Stomach smooth muscle (tissue), 2 donors: ENCODE results near the gene TMEM86A.
"Not testable (repeated sequence)": the region's sequence is repeated elsewhere in the genome, so short reads cannot be mapped to it uniquely, and the experiment has no call there.

Experiments used
- H3K27ac ChIP-seq: one replicate; pipeline ENCODE4 v1.7.0; 2013; ENCODE audit warnings: mild to moderate bottlenecking, low read length, inconsistent platforms
- H3K27me3 ChIP-seq, 2 donors: one replicate each; pipeline ENCODE4 v1.7.0; 2013; ENCODE audit warnings: low read length in 2 of 2; ENCODE audit not compliant: insufficient read depth in 2 of 2, control insufficient read depth in 1 of 2
- H3K36me3 ChIP-seq, 2 donors: one replicate each; pipeline ENCODE4 v1.7.0; 2013; ENCODE audit warnings: low read length in 2 of 2; ENCODE audit not compliant: control insufficient read depth in 2 of 2, insufficient read depth in 2 of 2
- H3K4me1 ChIP-seq: one replicate; pipeline ENCODE4 v1.7.0; 2013; ENCODE audit warnings: low read length; ENCODE audit not compliant: control insufficient read depth, insufficient read depth
- H3K4me3 ChIP-seq, 2 donors: one replicate each; pipeline ENCODE4 v1.7.0; 2013; ENCODE audit warnings: low read length in 2 of 2
- H3K9ac ChIP-seq, 2 donors: one replicate each; pipeline ENCODE4 v1.7.0; 2013; ENCODE audit warnings: low read length in 2 of 2, mild to moderate bottlenecking in 1 of 2
- H3K9me3 ChIP-seq, 2 donors: one replicate each; pipeline ENCODE4 v1.7.0; 2013; ENCODE audit warnings: low read length in 2 of 2; ENCODE audit not compliant: control insufficient read depth in 2 of 2
- donor health status: healthy.
- donor health status: Pancreatic carcinoma.

Gene TMEM86A, protein sequence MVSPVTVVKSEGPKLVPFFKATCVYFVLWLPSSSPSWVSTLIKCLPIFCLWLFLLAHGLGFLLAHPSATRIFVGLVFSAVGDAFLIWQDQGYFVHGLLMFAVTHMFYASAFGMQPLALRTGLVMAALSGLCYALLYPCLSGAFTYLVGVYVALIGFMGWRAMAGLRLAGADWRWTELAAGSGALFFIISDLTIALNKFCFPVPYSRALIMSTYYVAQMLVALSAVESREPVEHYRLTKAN

DNA sequence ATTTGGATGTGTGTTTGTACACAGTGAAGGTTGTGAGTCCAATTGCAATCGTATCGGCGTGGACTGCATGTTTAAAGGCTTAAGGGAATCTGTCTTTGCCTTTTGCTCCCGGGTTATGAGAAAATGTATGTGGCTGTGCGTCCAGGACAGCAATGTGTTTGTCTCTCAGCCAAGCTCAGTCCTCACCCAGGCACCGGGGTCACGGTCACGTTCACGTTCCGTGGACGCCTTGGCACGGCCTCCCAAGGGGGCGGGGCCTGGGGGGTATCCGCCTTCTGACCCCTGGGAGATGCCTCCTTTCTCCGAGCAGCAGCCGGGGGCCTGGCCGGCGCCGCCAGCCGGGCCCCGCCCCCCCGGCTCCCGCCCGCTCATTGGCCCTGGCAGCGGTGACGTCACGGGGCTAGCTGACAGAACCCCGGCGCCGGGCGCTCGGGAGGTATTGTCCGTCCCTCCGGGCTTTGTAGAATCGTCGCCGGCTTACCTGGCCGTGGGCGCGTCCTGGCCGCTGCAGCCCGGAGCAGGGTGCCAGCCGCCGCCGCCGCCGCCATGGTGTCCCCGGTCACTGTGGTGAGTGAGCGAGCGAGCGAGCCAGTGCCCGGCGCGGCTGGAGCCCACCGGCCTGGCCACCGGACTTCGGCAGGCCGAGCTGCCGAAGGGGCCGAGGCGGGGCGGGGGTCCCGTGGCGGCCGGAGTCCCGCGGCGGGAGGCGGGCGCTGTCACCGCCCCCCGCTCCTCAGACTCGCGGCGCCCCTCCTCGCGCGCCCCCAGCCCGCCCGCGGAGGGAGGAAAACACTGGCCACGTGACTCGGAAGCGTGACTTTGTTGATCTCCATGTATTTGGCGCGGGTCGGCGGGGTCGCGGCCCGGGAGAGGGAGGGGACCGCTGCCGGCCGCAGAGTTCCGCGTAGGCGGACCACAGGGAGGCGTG, at the start of gene TMEM86A:
TSS of gene TMEM86A (plus strand) at position 439 of the 928 bp plus-strand sequence. CDS start at position 547, 108 bp downstream.
- H3K27me3 ChIP-seq = no peaks in the 10 kb centered on the region
- H3K4me1 ChIP-seq = peaks cover 12% of the 10 kb centered on the region
- H3K4me3 ChIP-seq = peak within 1 kb of the TSS; percentile 40 to 82
- peak within 1 kb of the TSS; percentile 62 for H3K27ac ChIP-seq
- no peaks in the 10 kb centered on the region for H3K9me3 ChIP-seq
- peaks cover 7 to 8% of the 10 kb centered on the region in 2 donors for H3K36me3 ChIP-seq
- peak within 1 kb of the TSS; percentile 57 to 58 for H3K9ac ChIP-seq

DNA sequence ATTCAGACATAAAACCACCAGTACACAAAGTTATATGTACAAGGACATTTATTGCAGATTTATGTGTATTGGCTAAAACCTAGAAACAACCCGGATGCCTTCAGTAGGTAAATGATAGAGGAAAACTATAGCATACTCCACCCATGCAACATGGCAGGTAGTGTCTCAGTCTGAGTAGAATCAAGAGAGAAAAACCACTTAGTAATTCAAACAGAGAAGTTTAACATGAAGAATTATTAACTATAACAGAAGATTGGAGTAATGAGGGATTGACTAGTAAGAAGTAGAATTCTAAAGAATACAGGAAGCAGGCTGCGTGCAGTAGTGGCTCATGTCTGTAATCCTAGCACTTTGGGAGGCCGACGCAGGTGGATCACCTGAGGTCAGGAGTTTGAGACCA, 48.2 kb upstream of the TMEM86A start:
- no peaks in the 10 kb centered on the region for H3K27me3 ChIP-seq
- no peaks in the 10 kb centered on the region for H3K36me3 ChIP-seq
- no peaks in the 10 kb centered on the region for H3K4me1 ChIP-seq
- no peaks in the 10 kb centered on the region for H3K9me3 ChIP-seq
- H3K4me3 ChIP-seq = no peak overlapping the region
- no peak overlapping the region for H3K27ac ChIP-seq
- H3K9ac ChIP-seq = no peak overlapping the region

DNA sequence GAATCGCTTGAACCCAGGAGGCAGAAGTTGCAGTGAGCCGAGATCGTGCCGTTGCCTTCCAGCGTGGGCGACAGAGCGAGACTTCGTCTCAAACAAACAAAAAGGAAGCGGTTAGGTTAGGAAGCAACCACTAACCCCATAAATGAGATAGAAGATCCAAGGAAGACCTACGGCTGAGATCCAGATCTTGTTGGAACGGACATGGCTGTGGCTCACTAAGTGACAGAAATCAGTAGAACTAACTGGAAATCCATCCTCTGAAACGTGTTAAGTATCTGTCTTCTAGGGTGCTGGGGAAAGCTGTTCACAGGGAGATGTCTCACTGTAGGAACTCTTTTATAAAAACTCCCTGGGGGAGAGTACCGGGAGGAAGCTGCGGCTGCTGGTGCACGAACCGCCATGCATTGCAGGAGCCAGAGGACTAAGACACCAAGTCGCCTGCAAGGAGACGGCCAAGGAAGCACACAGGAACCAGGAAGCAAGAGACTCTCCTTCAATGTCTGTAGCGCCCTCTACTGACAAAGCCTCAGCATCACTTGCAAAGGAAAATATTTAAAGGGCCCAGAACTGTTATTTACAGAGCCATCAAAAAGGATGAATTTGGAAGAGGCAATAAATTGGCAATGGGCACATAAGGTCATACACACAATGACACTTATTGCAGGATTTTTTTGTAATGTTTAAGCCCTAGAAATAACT, 47.6 kb upstream of the TMEM86A start:
- H3K9ac ChIP-seq = no peak overlapping the region
- H3K27me3 ChIP-seq = no peaks in the 10 kb centered on the region

DNA sequence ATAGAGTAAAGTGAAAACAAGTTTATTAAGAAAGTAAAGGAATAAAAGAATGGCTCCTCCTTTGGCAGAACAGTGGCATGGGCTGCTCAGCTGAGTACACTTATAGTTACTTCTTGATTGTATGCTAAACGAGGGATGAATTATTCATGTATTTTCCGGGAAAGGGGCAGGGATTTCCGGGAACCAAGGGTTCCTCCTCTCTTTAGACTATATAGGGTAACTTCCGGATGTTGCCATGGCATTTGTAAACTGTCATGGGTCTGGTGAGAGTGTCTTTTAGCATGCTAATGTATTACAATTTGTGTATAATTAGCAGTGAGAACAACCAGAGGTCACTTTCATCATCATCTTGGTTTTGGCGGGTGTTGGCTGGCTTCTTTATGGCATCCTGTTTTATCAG, 40.9 kb upstream of the TMEM86A start:
- Histone ChIP-seq H3K4me1 (no peaks in the 10 kb centered on the region), H3K9ac (no peak overlapping the region), H3K36me3 (no peaks in the 10 kb centered on the region), H3K9me3 (no peaks in the 10 kb centered on the region), H3K4me3 (no peak overlapping the region), H3K27me3 (no peaks in the 10 kb centered on the region), H3K27ac (no peak overlapping the region)

More for the DNA sequence above, 47.6 kb upstream of the TMEM86A start:
- Histone ChIP-seq H3K9me3 (no peaks in the 10 kb centered on the region), H3K4me1 (no peaks in the 10 kb centered on the region), H3K27ac (no peak overlapping the region), H3K36me3 (no peaks in the 10 kb centered on the region), H3K4me3 (no peak overlapping the region)

DNA sequence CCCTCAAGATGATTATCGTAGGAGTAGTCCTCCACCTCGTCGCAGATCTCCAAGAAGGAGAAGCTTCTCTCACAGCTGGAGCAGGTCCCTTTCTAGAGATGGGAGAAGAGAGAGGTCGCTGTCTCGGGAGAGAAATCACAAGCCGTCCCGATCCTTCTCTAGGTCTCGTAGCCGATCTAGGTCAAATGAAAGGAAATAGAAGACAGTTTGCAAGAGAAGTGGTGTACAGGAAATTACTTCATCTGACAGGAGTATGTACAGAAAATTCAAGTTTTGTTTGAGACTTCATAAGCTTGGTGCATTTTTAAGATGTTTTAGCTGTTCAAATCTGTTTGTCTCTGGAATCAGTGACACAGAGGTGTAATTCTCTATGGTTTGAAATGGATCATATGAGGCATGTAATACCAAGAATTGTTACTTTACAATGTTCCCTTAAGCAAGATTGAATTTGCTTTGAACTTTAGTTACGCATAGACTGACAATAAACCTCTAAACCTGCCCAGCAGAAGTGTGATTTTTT, 33.2 kb upstream of the TMEM86A start:
- not testable (repeated sequence) for H3K4me3 ChIP-seq, H3K36me3 ChIP-seq, H3K27me3 ChIP-seq, H3K9me3 ChIP-seq, H3K4me1 ChIP-seq, H3K27ac ChIP-seq, H3K9ac ChIP-seq

DNA sequence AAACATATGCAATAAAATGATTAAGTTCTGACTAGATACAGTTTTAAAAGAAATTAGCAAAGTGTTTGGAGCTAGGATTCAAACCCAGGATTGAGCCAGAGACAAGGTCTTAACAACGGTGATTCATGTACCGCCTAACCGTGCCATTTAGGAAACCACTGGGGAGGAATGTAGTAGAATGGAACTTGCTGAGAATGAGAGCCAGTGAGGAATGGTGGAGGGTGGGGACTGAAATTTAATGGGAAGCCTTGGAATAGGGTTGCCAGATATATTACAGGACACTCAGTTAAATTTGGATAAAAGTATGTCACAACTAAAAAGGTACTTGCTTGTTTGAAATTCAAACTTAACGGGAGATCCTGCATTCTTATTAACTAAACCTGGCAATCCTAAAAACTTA, 30.4 kb upstream of the TMEM86A start:
- Histone ChIP-seq H3K27me3 (no peaks in the 10 kb centered on the region), H3K9ac (no peak overlapping the region), H3K4me3 (no peak overlapping the region), H3K27ac (no peak overlapping the region), H3K4me1 (no peaks in the 10 kb centered on the region), H3K36me3 (no peaks in the 10 kb centered on the region), H3K9me3 (no peaks in the 10 kb centered on the region)

DNA sequence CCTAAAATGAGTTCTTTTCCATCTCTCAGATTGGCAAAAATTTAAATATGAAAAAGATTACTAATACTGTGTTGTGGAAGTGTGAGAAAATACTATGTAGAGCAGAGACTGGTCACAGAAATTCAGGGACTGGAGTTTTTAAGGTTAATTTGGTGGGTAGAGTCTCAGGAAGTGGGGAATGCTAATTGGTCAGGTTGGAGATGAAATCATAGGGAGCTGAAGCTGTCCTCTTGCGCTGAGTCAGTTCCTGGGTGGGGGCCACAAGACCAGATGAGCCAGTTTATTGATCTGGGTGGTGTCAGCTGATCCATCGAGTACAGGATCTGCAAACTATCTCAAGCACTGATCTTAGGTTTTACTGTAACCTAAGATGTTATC, 29.4 kb upstream of the TMEM86A start:
- Histone ChIP-seq H3K27ac (no peak overlapping the region), H3K4me1 (no peaks in the 10 kb centered on the region), H3K9me3 (no peaks in the 10 kb centered on the region), H3K27me3 (no peaks in the 10 kb centered on the region), H3K36me3 (no peaks in the 10 kb centered on the region), H3K4me3 (no peak overlapping the region), H3K9ac (no peak overlapping the region)

DNA sequence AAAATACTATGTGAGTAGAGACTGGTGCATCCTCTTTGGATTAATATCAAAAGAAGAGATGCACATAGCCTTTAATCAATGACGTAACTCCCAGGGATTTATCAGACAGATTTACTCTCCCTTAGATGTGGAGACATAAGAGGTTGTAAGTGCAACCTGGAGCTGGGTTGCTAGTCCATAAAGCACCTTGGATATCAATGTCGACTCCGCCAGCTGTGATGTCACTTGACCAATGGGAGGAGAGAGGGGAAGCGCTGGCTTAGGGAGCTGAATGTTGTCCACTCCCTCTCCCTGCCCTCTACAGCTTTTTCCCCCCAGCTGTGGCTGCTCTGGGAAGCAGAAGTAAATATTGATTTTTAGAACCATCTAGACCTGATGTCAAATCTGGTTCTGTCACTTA, 28.9 kb upstream of the TMEM86A start:
- Histone ChIP-seq H3K9me3 (no peaks in the 10 kb centered on the region), H3K27me3 (no peaks in the 10 kb centered on the region), H3K27ac (no peak overlapping the region), H3K4me3 (no peak overlapping the region), H3K9ac (no peak overlapping the region), H3K36me3 (no peaks in the 10 kb centered on the region), H3K4me1 (no peaks in the 10 kb centered on the region)

DNA sequence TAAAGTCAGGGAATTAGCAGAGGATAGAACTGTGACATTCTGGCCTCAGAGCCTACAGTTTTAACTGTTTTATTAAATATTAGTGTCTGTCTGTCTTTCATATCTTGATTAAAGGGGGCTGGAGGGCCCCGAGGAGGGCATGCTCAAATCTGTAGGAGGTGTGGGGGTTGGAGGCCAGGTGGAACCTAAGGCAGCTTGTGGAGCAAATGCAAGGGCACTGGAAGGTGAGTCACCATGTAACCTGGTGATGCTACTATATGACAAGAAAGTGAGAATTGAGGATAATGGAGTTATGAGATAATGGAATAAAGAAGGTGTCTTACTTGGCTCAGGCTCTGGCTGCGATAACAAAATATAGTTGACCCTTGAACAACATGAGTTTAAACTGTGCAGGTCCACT, 27.3 kb upstream of the TMEM86A start:
- H3K36me3 ChIP-seq = no peaks in the 10 kb centered on the region
- no peaks in the 10 kb centered on the region for H3K9me3 ChIP-seq
- H3K27ac ChIP-seq = no peak overlapping the region
- no peak overlapping the region for H3K4me3 ChIP-seq
- no peaks in the 10 kb centered on the region for H3K27me3 ChIP-seq
- H3K9ac ChIP-seq = no peak overlapping the region
- H3K4me1 ChIP-seq = no peaks in the 10 kb centered on the region

DNA sequence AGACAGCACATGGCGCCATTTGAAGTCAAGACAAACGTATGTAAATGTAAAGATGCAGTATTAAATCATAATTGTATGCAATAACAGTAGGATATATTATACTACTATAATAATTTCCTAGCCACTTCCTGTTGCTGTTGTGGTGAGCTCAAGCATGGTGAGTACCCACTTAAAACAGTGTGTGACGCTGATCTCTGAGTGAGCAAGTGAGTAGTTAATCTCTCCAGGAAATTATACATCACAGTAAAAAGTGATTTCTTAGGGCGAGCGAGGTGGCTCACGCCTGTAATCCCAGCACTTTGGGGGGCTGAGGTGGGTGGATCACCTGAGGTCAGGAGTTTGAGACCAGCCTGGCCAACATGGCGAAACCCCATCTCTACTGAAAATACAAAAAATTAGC, 26.4 kb upstream of the TMEM86A start:
- not testable (repeated sequence) for H3K27ac ChIP-seq, H3K36me3 ChIP-seq, H3K9ac ChIP-seq, H3K4me1 ChIP-seq, H3K9me3 ChIP-seq, H3K27me3 ChIP-seq, H3K4me3 ChIP-seq
